Upper lobe of left lung (tissue), 6 donors: ENCODE data around the gene HMGB1. TPM values are rescaled to one million over a fixed set of nuclear protein-coding genes. Genes with fewer than 3 reads are reported as not detected.

Experiments used
- ATAC-seq, 2 donors: fragments of 200-7000 bp; cut with Tn5 transposase; one replicate each; pipeline ENCODE4 v1.9.1; 2022; ENCODE audit warnings: mild to moderate bottlenecking in 2 of 2, moderate library complexity in 2 of 2; ENCODE audit not compliant: low FRiP score in 2 of 2
- DNase-seq, 2 donors: peaks; one replicate each; pipeline ENCODE4 v3.0.0-alpha.2; 2019 to 2020
- H3K27ac ChIP-seq, 4 donors: fragments of 200-600 bp; sonication (generic); one replicate each; pipeline ENCODE4 v1.5.1; 2016 to 2019
- H3K27me3 ChIP-seq, 4 donors: fragments of 200-600 bp; sonication (generic); one replicate each; pipeline ENCODE4 v1.5.1; 2017 to 2019
- H3K36me3 ChIP-seq, 4 donors: fragments of 200-600 bp; sonication (generic); one replicate each; pipeline ENCODE4 v1.5.1; 2016 to 2019
- H3K4me1 ChIP-seq, 4 donors: fragments of 200-600 bp; sonication (generic); one replicate each; pipeline ENCODE4 v1.5.1; 2018 to 2019
- H3K4me3 ChIP-seq, 4 donors: fragments of 200-600 bp; sonication (generic); one replicate each; pipeline ENCODE4 v1.5.1; 2017 to 2019; ENCODE audit warnings: mild to moderate bottlenecking in 2 of 4, moderate library complexity in 1 of 4
- H3K9me3 ChIP-seq, 4 donors: fragments of 200-600 bp; sonication (generic); one replicate each; pipeline ENCODE4 v1.5.1; 2018 to 2019
- CTCF ChIP-seq, 6 experiments: fragments of 450-650 bp in 4 of 6; fragments of 200-600 bp in 2 of 6; sonication (generic) in 2 of 6; IDR thresholded peaks; one replicate each; pipeline ENCODE4 v1.5.1; 2016 to 2019; ENCODE audit warnings: antibody characterized with exemption in 6 of 6
- EP300 ChIP-seq, 4 donors: sonication (generic); formaldehyde crosslinking; IDR thresholded peaks; one replicate each; pipeline ENCODE4 v1.5.1; 2017; ENCODE audit warnings: antibody characterized with exemption in 4 of 4, control low read depth in 2 of 4
- POLR2A ChIP-seq, 4 donors: fragments of 450-650 bp; IDR thresholded peaks; one replicate each; pipeline ENCODE4 v1.5.1; 2016 to 2017; ENCODE audit warnings: antibody characterized with exemption in 4 of 4, mild to moderate bottlenecking in 2 of 4
- POLR2AphosphoS5 ChIP-seq, 2 donors: sonication (generic); formaldehyde crosslinking; IDR thresholded peaks; one replicate each; pipeline ENCODE4 v1.5.1; 2017; ENCODE audit warnings: antibody characterized with exemption in 2 of 2
- WGBS, 2 donors: methylation state at CpG; one replicate each; pipeline ENCODE4 v1.1.5; 2017 to 2018; 5-methylcytosine and 5-hydroxymethylcytosine counted together
- total RNA-seq, 6 donors: library from RNA; depleted of rRNA in 4 of 6; stranded (reverse); fragments of >200 nt in 4 of 6; gene quantifications; one replicate each; pipeline versions ENCODE4 v1.1.0 to v1.2.1, GENCODE V29; 2016 to 2021
- donor health status: DM: no; HTN: no; CAD: no; lungs with moderate emphysema.
- donor health status: DM: no; HTN: yes; CAD: no; lungs with severe emphysema.

HMGB1 gene
- total RNA-seq, 6 donors from 2014 or later, result 124 to 300 (median 195) TPM

- peaks cover 0 to 7% (median 0%) of the 10 kb centered on the region in 4 donors for H3K4me1 ChIP-seq
- H3K27me3 ChIP-seq, result no peaks in the 10 kb centered on the region
- H3K4me3 ChIP-seq, result no peak overlapping the region
- ATAC-seq, result no peak
- no peaks in the 10 kb centered on the region for H3K36me3 ChIP-seq
- no peak overlapping the region for H3K27ac ChIP-seq
- TF ChIP-seq CTCF (IDR thresholded peaks at IDR 0.05) (no peak), EP300 (IDR thresholded peaks at IDR 0.05) (no peak), POLR2AphosphoS5 (IDR thresholded peaks at IDR 0.05) (no peak), POLR2A (IDR thresholded peaks at IDR 0.05) (no peak)
- 51 to 56% methylated on average over 2 of the region's 2 CpGs for WGBS, 2 donors
- no peak for DNase-seq
- H3K9me3 ChIP-seq, result no peaks in the 10 kb centered on the region
Measured at GRCh38 chr13:30431269-30431940, 34.3 kb downstream of the HMGB1 start.

GRCh38 chr13:30429721-30430694 is 35.7 kb downstream of the HMGB1 start:
- no peak for TF ChIP-seq POLR2AphosphoS5 (IDR thresholded peaks at IDR 0.05)
- no peak for TF ChIP-seq EP300 (IDR thresholded peaks at IDR 0.05)
- no peak for TF ChIP-seq CTCF (IDR thresholded peaks at IDR 0.05)
- no peak for TF ChIP-seq POLR2A (IDR thresholded peaks at IDR 0.05)
- 51 to 70% methylated on average over 6 of the region's 6 CpGs for WGBS, 2 donors
- DNase-seq, result no peak
- no peaks in the 10 kb centered on the region for H3K9me3 ChIP-seq
- peaks cover 0 to 7% (median 0%) of the 10 kb centered on the region in 4 donors for H3K4me1 ChIP-seq
- no peak overlapping the region for H3K27ac ChIP-seq
- peak in 1 of 2 donors; percentile 90 for ATAC-seq
- H3K27me3 ChIP-seq, result no peaks in the 10 kb centered on the region
- no peaks in the 10 kb centered on the region for H3K36me3 ChIP-seq
- no peak overlapping the region for H3K4me3 ChIP-seq

- ATAC-seq (no peak), DNase-seq (no peak)
- no peaks in the 10 kb centered on the region for H3K27me3 ChIP-seq
- no peaks in the 10 kb centered on the region for H3K9me3 ChIP-seq
- no peaks in the 10 kb centered on the region for H3K36me3 ChIP-seq
- 80 to 96% methylated on average over 3 of the region's 3 CpGs for WGBS, 2 donors
- no peak overlapping the region for H3K27ac ChIP-seq
- TF ChIP-seq EP300 (IDR thresholded peaks at IDR 0.05) (no peak), CTCF (IDR thresholded peaks at IDR 0.05) (no peak), POLR2A (IDR thresholded peaks at IDR 0.05) (no peak), POLR2AphosphoS5 (IDR thresholded peaks at IDR 0.05) (no peak)
- H3K4me1 ChIP-seq, result peaks cover 0 to 7% (median 0%) of the 10 kb centered on the region in 4 donors
- H3K4me3 ChIP-seq, result no peak overlapping the region
Measured at GRCh38 chr13:30429235-30429634, 36.5 kb downstream of the HMGB1 start.

GRCh38 chr13:30423891-30424290 is 41.8 kb downstream of the HMGB1 start:
- H3K4me3 ChIP-seq, result no peak overlapping the region
- peaks cover 5 to 13% (median 10%) of the 10 kb centered on the region in 4 donors for H3K4me1 ChIP-seq
- no peak overlapping the region for H3K27ac ChIP-seq
- H3K9me3 ChIP-seq, result no peaks in the 10 kb centered on the region
- no peaks in the 10 kb centered on the region for H3K27me3 ChIP-seq
- WGBS, 2 donors, result 95 to 97% methylated on average over 3 of the region's 3 CpGs
- H3K36me3 ChIP-seq, result no peaks in the 10 kb centered on the region
- TF ChIP-seq CTCF (IDR thresholded peaks at IDR 0.05) (no peak), POLR2AphosphoS5 (IDR thresholded peaks at IDR 0.05) (no peak), EP300 (IDR thresholded peaks at IDR 0.05) (no peak), POLR2A (IDR thresholded peaks at IDR 0.05) (no peak)
- DNase-seq (no peak), ATAC-seq (no peak)
